Measurements from ENCODE around the gene VAT1L. TPM values are rescaled to one million over a fixed set of nuclear protein-coding genes. Genes with fewer than 3 reads are reported as not detected.

The VAT1L gene
- total RNA-seq, 4 donors from 2014 or later: 1.7 to 6.3 (median 2.9) TPM

DNA sequence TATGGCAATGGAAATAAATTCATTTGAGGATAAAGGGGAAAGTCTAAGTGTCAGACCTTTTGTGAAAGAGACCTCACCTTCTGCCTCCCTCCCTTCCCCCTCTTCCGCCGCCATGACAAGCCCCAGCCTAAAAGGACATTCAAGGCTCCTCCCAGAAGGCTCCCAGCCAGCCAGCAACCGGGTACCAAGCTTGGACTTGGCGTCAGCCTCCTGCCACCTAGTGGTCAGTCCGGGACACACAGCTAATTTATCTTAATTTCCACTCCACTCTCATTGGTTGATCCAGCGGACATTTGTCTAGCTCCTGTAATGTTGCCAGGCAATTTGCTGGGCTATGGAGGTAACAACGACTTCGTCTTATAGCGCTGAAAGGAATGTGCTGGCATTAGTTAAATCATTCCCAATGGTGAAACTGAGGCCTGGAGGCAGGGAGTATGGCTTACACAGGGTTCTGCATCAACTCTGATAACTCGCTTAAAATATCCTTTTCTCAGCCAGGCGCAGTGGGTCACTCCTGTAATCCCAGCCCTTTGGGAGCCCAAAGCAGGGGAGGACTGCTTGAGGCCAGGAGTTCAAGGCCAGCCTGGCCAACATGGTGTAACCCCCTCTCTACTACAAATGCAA, 214.7 kb downstream of the VAT1L start:
- Histone ChIP-seq H3K27ac (replicated peaks in 1 of 4) (no peak overlapping the region), H3K4me1 (peaks cover 0 to 6% (median 3%) of the 10 kb centered on the region in 4 donors), H3K36me3 (no peaks in the 10 kb centered on the region), H3K9me3 (no peaks in the 10 kb centered on the region), H3K4me3 (no peak overlapping the region), H3K27me3 (peaks cover 0 to 4% (median 0%) of the 10 kb centered on the region in 4 donors)
- WGBS: 26% methylated on average over 11 of the region's 11 CpGs
- DNase-seq (ENCODE audit: extremely low spot score): peak; percentile 93
- TF ChIP-seq POLR2A (IDR thresholded peaks at IDR 0.05; ENCODE audit: low read depth) (no peak), POLR2AphosphoS5 (IDR thresholded peaks at IDR 0.05) (peak in 1 of 2 donors; percentile 30), CTCF (IDR thresholded peaks at IDR 0.05) (peak; percentile 66 to 90 (median 71))
- intact Hi-C loops (cut with DNase I): loop anchor here (2.0 kb wide), 1 partner anchor 328 kb away; no protein-coding TSS in a partner anchor

DNA sequence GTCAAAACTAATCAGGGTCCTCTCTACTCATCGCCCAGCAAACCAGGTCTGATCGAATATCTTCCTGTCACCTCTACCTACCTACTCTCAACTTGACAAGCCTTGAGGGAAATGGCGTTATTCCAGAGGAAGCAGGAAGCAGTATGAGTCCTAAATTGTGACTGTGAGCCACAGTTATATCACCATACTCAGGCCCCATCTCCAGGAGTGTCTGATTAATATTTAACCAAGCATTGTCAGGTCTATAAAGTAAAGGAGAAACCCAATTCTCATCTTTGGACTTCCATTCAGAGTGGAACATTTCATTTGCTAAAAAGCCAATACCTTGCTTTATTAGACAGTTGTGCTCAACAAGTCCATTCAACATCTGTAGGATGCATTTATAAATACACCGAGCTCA, 216.2 kb downstream of the VAT1L start:
- no peak for DNase-seq (ENCODE audit: extremely low spot score)
- peaks cover 0 to 6% (median 3%) of the 10 kb centered on the region in 4 donors for H3K4me1 ChIP-seq
- peaks cover 0 to 4% (median 0%) of the 10 kb centered on the region in 4 donors for H3K27me3 ChIP-seq
- H3K4me3 ChIP-seq: no peak overlapping the region
- TF ChIP-seq EP300 (IDR thresholded peaks at IDR 0.05) (no peak), CTCF (IDR thresholded peaks at IDR 0.05) (no peak), POLR2AphosphoS5 (IDR thresholded peaks at IDR 0.05) (no peak), POLR2A (IDR thresholded peaks at IDR 0.05; ENCODE audit: low read depth) (no peak)
- H3K36me3 ChIP-seq: no peaks in the 10 kb centered on the region
- WGBS: 86% methylated on average over 4 of the region's 4 CpGs
- no peak overlapping the region for H3K27ac ChIP-seq (replicated peaks in 1 of 4)
- intact Hi-C loops (cut with DNase I): no loop called here
- H3K9me3 ChIP-seq: no peaks in the 10 kb centered on the region

DNA sequence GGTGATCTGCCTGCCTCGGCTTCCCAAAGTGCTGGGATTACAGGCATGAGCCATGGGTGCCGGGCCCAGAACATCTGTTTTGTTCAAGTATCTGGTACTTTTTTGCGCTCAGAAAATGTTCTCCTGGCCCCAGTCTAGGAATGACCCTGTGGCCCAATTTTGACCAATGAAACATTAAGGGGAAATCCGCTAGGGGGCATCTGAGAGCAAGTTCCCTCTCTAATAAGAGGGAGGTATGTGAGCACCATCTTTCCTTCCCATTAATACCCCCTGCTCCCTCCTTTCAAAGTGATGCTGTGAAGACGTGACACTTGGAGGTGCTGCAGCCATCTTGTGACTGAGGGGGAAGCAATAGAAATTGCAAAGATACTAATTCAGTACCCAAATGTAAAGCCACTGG, 217.5 kb downstream of the VAT1L start:
- peaks cover 0 to 6% (median 3%) of the 10 kb centered on the region in 4 donors for H3K4me1 ChIP-seq
- no peak for TF ChIP-seq POLR2AphosphoS5 (IDR thresholded peaks at IDR 0.05)
- no peak for TF ChIP-seq EP300 (IDR thresholded peaks at IDR 0.05)
- no peak for TF ChIP-seq POLR2A (IDR thresholded peaks at IDR 0.05; ENCODE audit: low read depth)
- TF ChIP-seq CTCF (IDR thresholded peaks at IDR 0.05): no peak
- no peak for DNase-seq (ENCODE audit: extremely low spot score)
- peaks cover 0 to 4% (median 0%) of the 10 kb centered on the region in 4 donors for H3K27me3 ChIP-seq
- H3K27ac ChIP-seq (replicated peaks in 1 of 4): no peak overlapping the region
- no peak overlapping the region for H3K4me3 ChIP-seq
- H3K9me3 ChIP-seq: no peaks in the 10 kb centered on the region
- intact Hi-C loops (cut with DNase I): no loop called here
- H3K36me3 ChIP-seq: no peaks in the 10 kb centered on the region
- 65% methylated on average over 5 of the region's 5 CpGs for WGBS

GRCh38 chr16:78007121-78007520, 218.8 kb downstream of the VAT1L start:
- intact Hi-C loops (cut with DNase I): no loop called here
- WGBS: 83% methylated on average over 3 of the region's 3 CpGs
- H3K9me3 ChIP-seq: no peaks in the 10 kb centered on the region
- peaks cover 0 to 6% (median 3%) of the 10 kb centered on the region in 4 donors for H3K4me1 ChIP-seq
- peaks cover 0 to 8% (median 0%) of the 10 kb centered on the region in 4 donors for H3K27me3 ChIP-seq
- no peak for DNase-seq (ENCODE audit: extremely low spot score)
- no peak overlapping the region for H3K27ac ChIP-seq (replicated peaks in 1 of 4)
- no peaks in the 10 kb centered on the region for H3K36me3 ChIP-seq
- TF ChIP-seq POLR2A (IDR thresholded peaks at IDR 0.05; ENCODE audit: low read depth) (no peak), EP300 (IDR thresholded peaks at IDR 0.05) (no peak), POLR2AphosphoS5 (IDR thresholded peaks at IDR 0.05) (no peak), CTCF (IDR thresholded peaks at IDR 0.05) (no peak)
- no peak overlapping the region for H3K4me3 ChIP-seq
